Astrocyte (in vitro differentiated cells and primary cell): Measurements from ENCODE around the gene ADIPOR1.

Experiments
- EZH2 ChIP-seq: IDR thresholded peaks from 2 replicates; pipeline ENCODE4 v1.6.1; 2012; ENCODE audit warnings: mild to moderate bottlenecking, low read length, inconsistent platforms; ENCODE audit not compliant: insufficient read depth
- TF ChIP-seq, protein P1 (sequence below): IDR thresholded peaks from 2 replicates; pipeline ENCODE4 v1.5.1; 2011; ENCODE audit warnings: low read depth, mild to moderate bottlenecking, inconsistent platforms, low read length, moderate library complexity; ENCODE audit not compliant: insufficient read depth

DNA sequence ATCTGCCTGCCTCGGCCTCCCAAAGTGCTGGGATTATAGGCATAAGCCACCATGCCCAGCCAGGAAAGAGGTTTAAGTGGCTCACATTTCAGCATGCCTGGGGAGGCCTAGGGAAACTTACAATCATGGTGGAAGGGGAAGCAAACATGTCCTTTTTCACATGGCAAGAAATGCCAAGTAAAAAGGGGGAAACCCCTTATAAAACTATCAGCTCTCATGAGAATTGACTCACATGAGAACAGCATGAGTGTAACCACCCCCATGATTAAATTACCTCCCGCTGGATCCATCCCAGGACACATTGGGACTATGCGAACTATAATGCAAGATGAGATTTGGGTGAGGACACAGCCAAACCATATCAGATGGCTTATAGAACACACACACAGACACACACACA lies 22.3 kb downstream of the ADIPOR1 start:
- TF ChIP-seq, protein P1, sequence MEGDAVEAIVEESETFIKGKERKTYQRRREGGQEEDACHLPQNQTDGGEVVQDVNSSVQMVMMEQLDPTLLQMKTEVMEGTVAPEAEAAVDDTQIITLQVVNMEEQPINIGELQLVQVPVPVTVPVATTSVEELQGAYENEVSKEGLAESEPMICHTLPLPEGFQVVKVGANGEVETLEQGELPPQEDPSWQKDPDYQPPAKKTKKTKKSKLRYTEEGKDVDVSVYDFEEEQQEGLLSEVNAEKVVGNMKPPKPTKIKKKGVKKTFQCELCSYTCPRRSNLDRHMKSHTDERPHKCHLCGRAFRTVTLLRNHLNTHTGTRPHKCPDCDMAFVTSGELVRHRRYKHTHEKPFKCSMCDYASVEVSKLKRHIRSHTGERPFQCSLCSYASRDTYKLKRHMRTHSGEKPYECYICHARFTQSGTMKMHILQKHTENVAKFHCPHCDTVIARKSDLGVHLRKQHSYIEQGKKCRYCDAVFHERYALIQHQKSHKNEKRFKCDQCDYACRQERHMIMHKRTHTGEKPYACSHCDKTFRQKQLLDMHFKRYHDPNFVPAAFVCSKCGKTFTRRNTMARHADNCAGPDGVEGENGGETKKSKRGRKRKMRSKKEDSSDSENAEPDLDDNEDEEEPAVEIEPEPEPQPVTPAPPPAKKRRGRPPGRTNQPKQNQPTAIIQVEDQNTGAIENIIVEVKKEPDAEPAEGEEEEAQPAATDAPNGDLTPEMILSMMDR, result no peak
- TF ChIP-seq EZH2, result no peak
